Endodermal cell (in vitro differentiated cells): ENCODE data around the gene GFOD1. TPM values are rescaled to one million over a fixed set of nuclear protein-coding genes. Genes with fewer than 3 reads are reported as not detected.

ENCODE experiments used
- DNase-seq: peaks from one replicate; pipeline ENCODE4 v3.0.0-alpha.2; 2017
- H3K27ac ChIP-seq: 2 replicates; pipeline ENCODE4 v1.5.1; 2013; ENCODE audit warnings: mild to moderate bottlenecking, low read depth, low read length, moderate library complexity
- H3K27me3 ChIP-seq: 2 replicates; pipeline ENCODE4 v1.6.1; 2013; ENCODE audit warnings: mild to moderate bottlenecking, low read length, moderate library complexity; ENCODE audit not compliant: insufficient read depth, control insufficient read depth, poor library complexity, severe bottlenecking
- H3K36me3 ChIP-seq: 2 replicates; pipeline ENCODE4 v1.7.0; 2013; ENCODE audit warnings: mild to moderate bottlenecking, low read length, moderate library complexity; ENCODE audit not compliant: control insufficient read depth, insufficient read depth
- H3K4me1 ChIP-seq: one replicate; pipeline ENCODE4 v1.7.0; 2013; ENCODE audit warnings: low read length; ENCODE audit not compliant: control insufficient read depth, insufficient read depth
- H3K4me3 ChIP-seq: 2 replicates; pipeline ENCODE4 v1.5.1; 2013; ENCODE audit warnings: mild to moderate bottlenecking, low read length, moderate library complexity
- H3K9ac ChIP-seq: 2 replicates; pipeline ENCODE4 v1.6.1; 2013; ENCODE audit warnings: mild to moderate bottlenecking, low read length, moderate library complexity; ENCODE audit not compliant: poor library complexity, severe bottlenecking; ENCODE audit errors: extremely low read depth
- H3K9me3 ChIP-seq: 2 replicates; pipeline ENCODE4 v1.6.1; 2013; ENCODE audit warnings: mild to moderate bottlenecking, low read length, moderate library complexity; ENCODE audit not compliant: control insufficient read depth
- H3K27ac Mint-ChIP-seq: 2 replicates; pipeline ENCODE4 v1.8.0; 2020; ENCODE audit warnings: mixed read lengths
- H3K27me3 Mint-ChIP-seq: 2 replicates; pipeline ENCODE4 v1.8.0; 2021; ENCODE audit warnings: mild to moderate bottlenecking, mixed read lengths; ENCODE audit not compliant: insufficient read depth
- H3K36me3 Mint-ChIP-seq: 2 replicates; pipeline ENCODE4 v1.8.0; 2020; ENCODE audit warnings: low read depth, mixed read lengths
- H3K4me1 Mint-ChIP-seq: 2 replicates; pipeline ENCODE4 v1.8.0; 2020; ENCODE audit warnings: mixed read lengths
- H3K4me3 Mint-ChIP-seq: 2 replicates; pipeline ENCODE4 v1.8.0; 2020; ENCODE audit warnings: mild to moderate bottlenecking, moderate library complexity, mixed read lengths
- H3K9me3 Mint-ChIP-seq: 2 replicates; pipeline ENCODE4 v1.8.0; 2020; ENCODE audit warnings: mild to moderate bottlenecking, mixed read lengths
- WGBS, 2 experiments: methylation state at CpG; one replicate each; pipeline versions ENCODE4 v1.1.5 to v1.1.7; 2013; ENCODE audit warnings: missing lambda C conversion rate in 2 of 2, mixed read lengths in 1 of 2; ENCODE audit not compliant: insufficient coverage in 1 of 2, insufficient read length in 1 of 2; 5-methylcytosine and 5-hydroxymethylcytosine counted together
- total RNA-seq, 2 donors: library from RNA; stranded (reverse); fragmentation: NEBNext Ultra II Directional in 1 of 2; extraction: Animal tissue kit (Norgen Biotek cat#: 25700) in 1 of 2; gene quantifications; 2 replicates in 1 of 2; 3 replicates in 1 of 2; pipeline ENCODE4 v1.2.1, GENCODE V29; 2021
- TF ChIP-seq, protein P1 (sequence below): fragments of 200-600 bp; sonication (generic); conservative IDR thresholded peaks from 2 replicates; pipeline ENCODE4 v1.5.0; 2021; ENCODE audit warnings: antibody characterized with exemption, mild to moderate bottlenecking

The GFOD1 gene
- total RNA-seq, 2 donors from 2014 or later, result 0.71 to 1.9 TPM

DNA sequence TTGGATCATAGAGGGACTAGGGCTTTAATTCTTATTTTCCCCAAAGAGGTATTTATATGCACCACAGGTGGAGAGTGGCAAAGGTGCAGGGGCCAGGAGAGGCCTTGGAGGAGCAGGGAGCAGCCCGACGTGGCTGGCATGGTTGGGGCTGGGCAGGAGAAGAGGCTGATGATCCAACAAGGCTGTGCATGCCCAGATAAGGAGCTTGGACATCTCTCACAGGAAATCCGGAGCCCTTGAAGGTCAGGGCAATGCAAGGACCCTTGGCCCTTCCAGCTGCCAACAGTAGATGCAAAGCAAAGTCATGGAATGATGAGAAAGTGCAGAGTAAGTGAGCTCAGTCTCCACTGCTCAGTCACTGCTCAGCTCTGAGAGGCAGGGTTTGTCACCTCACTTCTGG is 47.1 kb upstream of the GFOD1 start:
- DNase-seq, result no peak
- 89 to 90% methylated on average over 2 to 3 of the region's 3 CpGs for WGBS, 2 experiments

DNA sequence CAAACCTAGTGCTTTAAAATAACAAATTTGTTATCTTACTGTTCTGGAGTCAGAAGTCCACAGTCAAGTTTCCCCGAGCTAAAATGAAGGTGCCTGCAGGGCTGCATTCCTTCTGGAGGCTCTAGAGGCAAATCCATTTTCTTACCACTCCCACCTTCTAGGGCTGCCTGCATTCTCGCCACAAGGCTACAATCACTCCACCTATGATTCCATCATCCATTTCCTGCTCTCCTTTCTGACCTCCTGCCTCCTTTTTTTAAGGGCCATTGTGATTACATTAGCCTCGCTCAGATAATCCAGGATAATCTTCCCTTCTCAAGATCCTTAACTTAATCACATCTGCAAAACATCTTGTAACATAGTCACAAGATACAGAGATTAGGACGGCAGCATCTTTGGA is 44.6 kb upstream of the GFOD1 start:
- Histone ChIP-seq H3K4me1 (peaks cover 10% of the 10 kb centered on the region), H3K4me3 (no peak overlapping the region), H3K9ac (no peak overlapping the region), H3K27me3 (peaks cover 40% of the 10 kb centered on the region), H3K36me3 (no peaks in the 10 kb centered on the region), H3K9me3 (no peaks in the 10 kb centered on the region), H3K27ac (no peak overlapping the region)
- Mint-ChIP-seq H3K4me1 (peaks cover 44% of the 10 kb centered on the region), H3K4me3 (no peak overlapping the region), H3K27me3 (peaks cover 26% of the 10 kb centered on the region), H3K36me3 (no peaks in the 10 kb centered on the region), H3K27ac (no peak overlapping the region), H3K9me3 (no peaks in the 10 kb centered on the region)
- peak; percentile 75 for DNase-seq
- TF ChIP-seq, protein P1, sequence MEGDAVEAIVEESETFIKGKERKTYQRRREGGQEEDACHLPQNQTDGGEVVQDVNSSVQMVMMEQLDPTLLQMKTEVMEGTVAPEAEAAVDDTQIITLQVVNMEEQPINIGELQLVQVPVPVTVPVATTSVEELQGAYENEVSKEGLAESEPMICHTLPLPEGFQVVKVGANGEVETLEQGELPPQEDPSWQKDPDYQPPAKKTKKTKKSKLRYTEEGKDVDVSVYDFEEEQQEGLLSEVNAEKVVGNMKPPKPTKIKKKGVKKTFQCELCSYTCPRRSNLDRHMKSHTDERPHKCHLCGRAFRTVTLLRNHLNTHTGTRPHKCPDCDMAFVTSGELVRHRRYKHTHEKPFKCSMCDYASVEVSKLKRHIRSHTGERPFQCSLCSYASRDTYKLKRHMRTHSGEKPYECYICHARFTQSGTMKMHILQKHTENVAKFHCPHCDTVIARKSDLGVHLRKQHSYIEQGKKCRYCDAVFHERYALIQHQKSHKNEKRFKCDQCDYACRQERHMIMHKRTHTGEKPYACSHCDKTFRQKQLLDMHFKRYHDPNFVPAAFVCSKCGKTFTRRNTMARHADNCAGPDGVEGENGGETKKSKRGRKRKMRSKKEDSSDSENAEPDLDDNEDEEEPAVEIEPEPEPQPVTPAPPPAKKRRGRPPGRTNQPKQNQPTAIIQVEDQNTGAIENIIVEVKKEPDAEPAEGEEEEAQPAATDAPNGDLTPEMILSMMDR, result no peak
- WGBS, 2 experiments, result 42 to 45% methylated on average over 4 of the region's 4 CpGs

More for the DNA sequence above, 47.1 kb upstream of the GFOD1 start:
- Mint-ChIP-seq H3K9me3 (no peaks in the 10 kb centered on the region), H3K27ac (no peak overlapping the region), H3K4me1 (peaks cover 35% of the 10 kb centered on the region), H3K27me3 (peaks cover 26% of the 10 kb centered on the region), H3K4me3 (no peak overlapping the region), H3K36me3 (no peaks in the 10 kb centered on the region)
- Histone ChIP-seq H3K9me3 (no peaks in the 10 kb centered on the region), H3K4me1 (peaks cover 2% of the 10 kb centered on the region), H3K9ac (no peak overlapping the region), H3K36me3 (no peaks in the 10 kb centered on the region), H3K27me3 (peaks cover 41% of the 10 kb centered on the region), H3K4me3 (no peak overlapping the region), H3K27ac (no peak overlapping the region)
- TF ChIP-seq, protein P1, result no peak

DNA sequence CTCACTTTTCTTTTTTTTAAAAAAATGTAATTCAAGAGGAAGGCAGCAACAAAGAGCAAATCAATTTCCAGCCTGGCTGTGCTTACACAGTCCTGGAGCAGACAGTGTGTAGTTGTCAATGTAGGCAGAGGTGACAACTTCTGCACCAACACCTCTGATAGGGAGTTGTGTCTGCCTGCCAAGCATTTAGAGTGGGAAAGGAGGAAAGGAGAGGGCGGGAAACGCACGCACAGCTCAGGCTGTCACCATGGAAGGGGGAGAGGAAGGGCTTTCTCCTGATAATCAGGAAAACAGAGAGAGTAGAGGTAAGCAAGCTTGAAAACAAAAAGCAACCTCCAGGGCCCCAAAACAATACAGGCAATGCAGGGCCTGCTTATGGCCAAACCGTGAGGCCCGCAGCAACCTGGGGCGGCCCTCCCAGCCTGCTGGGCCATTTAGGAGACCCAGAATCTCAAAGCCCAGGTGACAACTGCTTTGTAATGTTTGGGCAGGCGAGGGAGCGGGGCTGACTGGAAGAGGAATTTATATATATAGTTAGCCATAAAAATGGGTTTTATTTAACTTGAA is 41.5 kb upstream of the GFOD1 start:
- no peak overlapping the region for H3K4me3 Mint-ChIP-seq
- H3K27me3 Mint-ChIP-seq, result peaks cover 13% of the 10 kb centered on the region
- WGBS, 2 experiments, result 65 to 80% methylated on average over 1 to 7 of the region's 8 CpGs

More for the DNA sequence above, 41.5 kb upstream of the GFOD1 start:
- peaks cover 49% of the 10 kb centered on the region for H3K4me1 Mint-ChIP-seq
- TF ChIP-seq, protein P1, result no peak
- H3K27ac ChIP-seq, result no peak overlapping the region
- no peaks in the 10 kb centered on the region for H3K36me3 Mint-ChIP-seq
- no peaks in the 10 kb centered on the region for H3K9me3 ChIP-seq
- peak; percentile 69 for DNase-seq
- no peak overlapping the region for H3K4me3 ChIP-seq
- H3K9me3 Mint-ChIP-seq, result no peaks in the 10 kb centered on the region
- H3K27ac Mint-ChIP-seq, result no peak overlapping the region
- H3K27me3 ChIP-seq, result peaks cover 15% of the 10 kb centered on the region
- peaks cover 10% of the 10 kb centered on the region for H3K4me1 ChIP-seq
- H3K9ac ChIP-seq, result no peak overlapping the region
- no peaks in the 10 kb centered on the region for H3K36me3 ChIP-seq
